22Rv1 (cell line): ENCODE data around the gene POLR3H.

Experiments
- H3K27ac ChIP-seq: fragments of 450-650 bp; 2 replicates; pipeline ENCODE4 v1.5.1; 2017
- ZFX ChIP-seq: fragments of 450-650 bp; IDR thresholded peaks from 2 replicates; pipeline ENCODE4 v1.6.1; 2017; ENCODE audit warnings: antibody characterized with exemption, borderline replicate concordance
- TF ChIP-seq, protein P1 (sequence below): fragments of 450-650 bp; IDR thresholded peaks from 2 replicates; pipeline ENCODE4 v1.5.1; 2017; ENCODE audit warnings: mild to moderate bottlenecking

The POLR3H gene

DNA sequence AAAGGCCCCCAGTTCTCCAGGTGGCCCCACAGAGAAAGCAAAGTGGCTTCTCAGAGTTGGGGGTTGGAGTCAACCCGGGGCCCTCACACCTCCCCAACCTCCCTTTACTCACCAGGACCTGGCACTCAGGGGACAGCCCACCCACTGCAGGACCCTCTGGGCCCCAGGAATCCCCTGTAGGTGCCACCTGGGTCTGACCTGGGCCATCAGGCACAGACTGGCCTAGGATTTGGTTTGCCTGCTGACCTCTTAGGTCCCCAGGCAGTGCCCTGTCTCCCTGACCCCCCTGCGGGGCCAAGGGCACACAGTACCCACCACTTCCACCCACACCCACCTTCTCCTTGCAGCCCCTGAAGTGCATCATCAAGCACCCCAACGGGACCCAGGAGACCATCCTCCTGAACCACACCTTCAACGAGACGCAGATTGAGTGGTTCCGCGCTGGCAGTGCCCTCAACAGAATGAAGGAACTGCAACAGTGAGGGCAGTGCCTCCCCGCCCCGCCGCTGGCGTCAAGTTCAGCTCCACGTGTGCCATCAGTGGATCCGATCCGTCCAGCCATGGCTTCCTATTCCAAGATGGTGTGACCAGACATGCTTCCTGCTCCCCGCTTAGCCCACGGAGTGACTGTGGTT, 16.0 kb downstream of the POLR3H start:
- H3K27ac ChIP-seq, result peak overlapping the region; percentile 75
- TF ChIP-seq, protein P1, sequence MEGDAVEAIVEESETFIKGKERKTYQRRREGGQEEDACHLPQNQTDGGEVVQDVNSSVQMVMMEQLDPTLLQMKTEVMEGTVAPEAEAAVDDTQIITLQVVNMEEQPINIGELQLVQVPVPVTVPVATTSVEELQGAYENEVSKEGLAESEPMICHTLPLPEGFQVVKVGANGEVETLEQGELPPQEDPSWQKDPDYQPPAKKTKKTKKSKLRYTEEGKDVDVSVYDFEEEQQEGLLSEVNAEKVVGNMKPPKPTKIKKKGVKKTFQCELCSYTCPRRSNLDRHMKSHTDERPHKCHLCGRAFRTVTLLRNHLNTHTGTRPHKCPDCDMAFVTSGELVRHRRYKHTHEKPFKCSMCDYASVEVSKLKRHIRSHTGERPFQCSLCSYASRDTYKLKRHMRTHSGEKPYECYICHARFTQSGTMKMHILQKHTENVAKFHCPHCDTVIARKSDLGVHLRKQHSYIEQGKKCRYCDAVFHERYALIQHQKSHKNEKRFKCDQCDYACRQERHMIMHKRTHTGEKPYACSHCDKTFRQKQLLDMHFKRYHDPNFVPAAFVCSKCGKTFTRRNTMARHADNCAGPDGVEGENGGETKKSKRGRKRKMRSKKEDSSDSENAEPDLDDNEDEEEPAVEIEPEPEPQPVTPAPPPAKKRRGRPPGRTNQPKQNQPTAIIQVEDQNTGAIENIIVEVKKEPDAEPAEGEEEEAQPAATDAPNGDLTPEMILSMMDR, result no peak
- no peak for TF ChIP-seq ZFX

GRCh38 chr22:41526830-41527799, 17.2 kb downstream of the POLR3H start:
- TF ChIP-seq ZFX, result no peak
- TF ChIP-seq, protein P1, result peak; percentile 90
- H3K27ac ChIP-seq, result peak overlapping the region; percentile 75

GRCh38 chr22:41526226-41526829, 17.9 kb downstream of the POLR3H start:
- peak overlapping the region; percentile 75 for H3K27ac ChIP-seq

GRCh38 chr22:41525450-41526225, 18.6 kb downstream of the POLR3H start:
- peak overlapping the region; percentile 75 for H3K27ac ChIP-seq
- TF ChIP-seq, protein P1, result no peak
- no peak for TF ChIP-seq ZFX

More at GRCh38 chr22:41526226-41526829, 17.9 kb downstream of the POLR3H start:
- no peak for TF ChIP-seq ZFX
- TF ChIP-seq, protein P1, result no peak

DNA sequence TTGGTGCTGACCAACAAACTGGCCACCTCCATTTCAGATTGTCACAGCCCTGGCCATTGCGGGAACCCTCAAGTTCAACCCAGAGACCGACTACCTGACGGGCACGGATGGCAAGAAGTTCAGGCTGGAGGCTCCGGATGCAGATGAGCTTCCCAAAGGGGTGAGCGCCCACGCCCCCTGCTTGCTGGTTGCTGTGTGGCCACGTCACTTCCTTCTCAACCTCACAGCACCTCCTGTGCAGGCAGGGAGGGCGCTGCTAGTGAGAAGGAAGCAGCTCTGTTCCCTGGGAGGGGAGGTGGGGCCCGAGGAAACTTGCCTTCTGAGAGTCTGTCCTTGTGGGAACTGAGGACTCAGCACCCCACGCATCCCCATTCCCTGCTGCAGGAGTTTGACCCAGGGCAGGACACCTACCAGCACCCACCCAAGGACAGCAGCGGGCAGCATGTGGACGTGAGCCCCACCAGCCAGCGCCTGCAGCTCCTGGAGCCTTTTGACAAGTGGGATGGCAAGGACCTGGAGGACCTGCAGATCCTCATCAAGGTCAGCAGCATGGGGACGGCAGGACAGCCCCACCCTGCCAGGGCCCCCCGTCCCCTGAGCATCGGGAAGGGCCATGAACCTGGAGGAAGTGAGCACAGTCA, 19.3 kb downstream of the POLR3H start:
- H3K27ac ChIP-seq, result peak overlapping the region; percentile 75
- TF ChIP-seq, protein P1, result no peak
- TF ChIP-seq ZFX, result no peak

DNA sequence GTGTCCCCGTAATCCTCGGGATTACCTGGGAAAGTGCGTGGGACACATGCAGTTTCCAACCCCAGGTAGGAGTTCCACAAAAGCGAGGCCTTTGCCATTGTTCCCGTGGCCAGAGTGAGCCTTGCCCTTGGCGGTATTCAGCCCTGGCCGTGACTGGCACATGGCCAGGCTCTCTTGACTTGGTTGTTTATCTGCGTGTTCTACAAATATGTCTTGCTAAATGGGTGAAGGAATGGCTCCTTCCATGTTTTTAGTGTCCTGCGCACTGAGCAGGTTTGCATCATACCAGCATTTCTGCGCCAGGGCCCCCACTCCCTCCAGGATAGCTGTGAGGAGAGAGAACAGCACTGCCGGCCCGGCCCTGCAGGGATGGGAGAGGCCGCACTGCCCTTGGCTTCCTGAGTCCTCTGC, 20.0 kb downstream of the POLR3H start:
- peak overlapping the region; percentile 75 for H3K27ac ChIP-seq
- TF ChIP-seq ZFX, result no peak
- TF ChIP-seq, protein P1, result no peak
